ENCODE data around the gene ASMTL. TPM values are rescaled to one million over a fixed set of nuclear protein-coding genes. Genes with fewer than 3 reads are reported as not detected.

ASMTL gene
- total RNA-seq, 1 donor from 2014 or later = 19.1 TPM

- no peak for ATAC-seq
- Histone ChIP-seq H3K36me3 (peaks cover 62% of the 10 kb centered on the region), H3K4me3 (no peak overlapping the region), H3K27ac (no peak overlapping the region), H3K9me3 (no peaks in the 10 kb centered on the region), H3K4me1 (no peaks in the 10 kb centered on the region), H3K27me3 (ENCODE audit: low read depth) (no peaks in the 10 kb centered on the region)
- intact Hi-C loops (cut with DNase I) = no loop called here
- TF ChIP-seq CTCF (IDR thresholded peaks at IDR 0.05) = no peak
- peak; percentile 22 for DNase-seq
These were observed 49.5 kb downstream of the ASMTL start for GRCh38 chrX:1403228-1403627.

- H3K27me3 ChIP-seq (ENCODE audit: low read depth) = no peaks in the 10 kb centered on the region
- TF ChIP-seq CTCF (IDR thresholded peaks at IDR 0.05) = no peak
- H3K4me1 ChIP-seq = no peaks in the 10 kb centered on the region
- intact Hi-C loops (cut with DNase I) = no loop called here
- H3K27ac ChIP-seq = no peak overlapping the region
- no peaks in the 10 kb centered on the region for H3K9me3 ChIP-seq
- DNase-seq (peak; percentile 39), ATAC-seq (peak; percentile 8 to 15)
- peaks cover 58% of the 10 kb centered on the region for H3K36me3 ChIP-seq
- no peak overlapping the region for H3K4me3 ChIP-seq
These were observed 50.9 kb downstream of the ASMTL start for GRCh38 chrX:1401611-1402430.

GRCh38 chrX:1400742-1401471, 51.8 kb downstream of the ASMTL start:
- Histone ChIP-seq H3K9me3 (no peaks in the 10 kb centered on the region), H3K27ac (no peak overlapping the region), H3K4me1 (no peaks in the 10 kb centered on the region), H3K4me3 (no peak overlapping the region), H3K27me3 (ENCODE audit: low read depth) (no peaks in the 10 kb centered on the region), H3K36me3 (peaks cover 57% of the 10 kb centered on the region)
- DNase-seq (peak; percentile 49), ATAC-seq (peak in 1 of 2 donors; percentile 20)
- no peak for TF ChIP-seq CTCF (IDR thresholded peaks at IDR 0.05)
- intact Hi-C loops (cut with DNase I) = no loop called here

- H3K9me3 ChIP-seq = no peaks in the 10 kb centered on the region
- intact Hi-C loops (cut with DNase I) = no loop called here
- no peaks in the 10 kb centered on the region for H3K27me3 ChIP-seq (ENCODE audit: low read depth)
- DNase-seq (peak; percentile 39), ATAC-seq (no peak)
- peaks cover 51% of the 10 kb centered on the region for H3K36me3 ChIP-seq
- no peak for TF ChIP-seq CTCF (IDR thresholded peaks at IDR 0.05)
- H3K4me1 ChIP-seq = no peaks in the 10 kb centered on the region
- H3K4me3 ChIP-seq = no peak overlapping the region
- H3K27ac ChIP-seq = no peak overlapping the region
These were observed 52.7 kb downstream of the ASMTL start for GRCh38 chrX:1400049-1400448.

- no peak for TF ChIP-seq CTCF (IDR thresholded peaks at IDR 0.05)
- peaks cover 5% of the 10 kb centered on the region for H3K4me1 ChIP-seq
- no peak for ATAC-seq
- no peak overlapping the region for H3K4me3 ChIP-seq
- no peaks in the 10 kb centered on the region for H3K9me3 ChIP-seq
- H3K27me3 ChIP-seq (ENCODE audit: low read depth) = no peaks in the 10 kb centered on the region
- H3K27ac ChIP-seq = no peak overlapping the region
- peak; percentile 44 for DNase-seq
- intact Hi-C loops (cut with DNase I) = no loop called here
- H3K36me3 ChIP-seq = peaks cover 44% of the 10 kb centered on the region
These were observed 54.0 kb downstream of the ASMTL start for GRCh38 chrX:1398431-1399340.
